Calu3 (cell line): Measurements from ENCODE around the gene ZBTB47. TPM values are rescaled to one million over a fixed set of nuclear protein-coding genes. Genes with fewer than 3 reads are reported as not detected.

Experiments
- BruUV-seq: library from RNA; stranded (reverse); fragments of 400-500 nt; replicated peaks from 2 replicates; lab custom pipeline; 2021; lab: Mats Ljungman, UMichigan
- CTCF ChIA-PET: fragments of 300-600 bp; sonication (Branson Sonifier 250); formaldehyde crosslinking; loops from one replicate; lab custom pipeline; 2022; ENCODE audit warnings: antibody characterized with exemption; lab: Charles Lee
- DNase-seq: peaks from one replicate; pipeline ENCODE4 v3.0.0; 2022
- H3K27ac Mint-ChIP-seq: one replicate; pipeline ENCODE4 v1.8.0; 2022; ENCODE audit warnings: mixed read lengths; ENCODE audit not compliant: unreplicated experiment
- H3K27me3 Mint-ChIP-seq: one replicate; pipeline ENCODE4 v1.8.0; 2022; ENCODE audit warnings: mixed read lengths; ENCODE audit not compliant: unreplicated experiment
- H3K36me3 Mint-ChIP-seq: one replicate; pipeline ENCODE4 v1.8.0; 2022; ENCODE audit warnings: mild to moderate bottlenecking, moderate library complexity, mixed read lengths; ENCODE audit not compliant: insufficient read depth, unreplicated experiment
- H3K4me1 Mint-ChIP-seq: one replicate; pipeline ENCODE4 v1.8.0; 2022; ENCODE audit warnings: mild to moderate bottlenecking, low read depth, mixed read lengths; ENCODE audit not compliant: unreplicated experiment
- H3K4me3 Mint-ChIP-seq: one replicate; pipeline ENCODE4 v1.8.0; 2022; ENCODE audit warnings: mild to moderate bottlenecking, low read depth, moderate library complexity, mixed read lengths; ENCODE audit not compliant: unreplicated experiment
- H3K9me3 Mint-ChIP-seq: one replicate; pipeline ENCODE4 v1.8.0; 2022; ENCODE audit warnings: low read depth, mixed read lengths; ENCODE audit not compliant: unreplicated experiment
- CTCF ChIP-seq: fragments of 200-600 bp; IDR thresholded peaks from one replicate; pipeline ENCODE4 v1.8.0; 2022; ENCODE audit warnings: antibody characterized with exemption; ENCODE audit not compliant: unreplicated experiment
- intact Hi-C: fragments of 100-400 bp; cut with micrococcal nuclease; formaldehyde crosslinking; loops from one replicate; pipeline ENCODE4 v1.10.0; 2022; ENCODE audit not compliant: unreplicated experiment
- total RNA-seq: library from RNA; stranded (reverse); gene quantifications from 2 replicates; pipeline ENCODE4 v1.2.3, GENCODE V29; 2022

The ZBTB47 gene
- total RNA-seq, 1 experiment from 2014 or later = 7.2 TPM

GRCh38 chr3:42668793-42669217 is 15.3 kb downstream of the ZBTB47 start:
- Mint-ChIP-seq H3K4me3 (no peak overlapping the region), H3K4me1 (no peaks in the 10 kb centered on the region), H3K9me3 (no peaks in the 10 kb centered on the region), H3K27me3 (peaks cover 55% of the 10 kb centered on the region), H3K36me3 (no peaks in the 10 kb centered on the region), H3K27ac (no peak overlapping the region)
- no peak for DNase-seq
- TF ChIP-seq CTCF = no peak
- intact Hi-C loops = no loop called here
- no TSS peak for BruUV-seq
- CTCF ChIA-PET = no interaction called here

- CTCF ChIA-PET = interaction anchor here (1.0 kb wide), 1 partner anchor 14 kb away, joined by 3 read pairs; no protein-coding TSS in a partner anchor
These were observed 16.6 kb downstream of the ZBTB47 start for GRCh38 chr3:42670051-42670576.

GRCh38 chr3:42670670-42671069 is 17.2 kb downstream of the ZBTB47 start:
- no peaks in the 10 kb centered on the region for H3K36me3 Mint-ChIP-seq
- H3K27me3 Mint-ChIP-seq = peaks cover 62% of the 10 kb centered on the region
- no peaks in the 10 kb centered on the region for H3K9me3 Mint-ChIP-seq
- no peak overlapping the region for H3K27ac Mint-ChIP-seq
- TF ChIP-seq CTCF = no peak
- CTCF ChIA-PET = no interaction called here
- intact Hi-C loops = no loop called here
- no peak overlapping the region for H3K4me3 Mint-ChIP-seq
- no TSS peak for BruUV-seq
- no peak for DNase-seq
- H3K4me1 Mint-ChIP-seq = no peaks in the 10 kb centered on the region

More at GRCh38 chr3:42670051-42670576, 16.6 kb downstream of the ZBTB47 start:
- no peak overlapping the region for H3K27ac Mint-ChIP-seq
- H3K4me3 Mint-ChIP-seq = no peak overlapping the region
- BruUV-seq = no TSS peak
- no peaks in the 10 kb centered on the region for H3K4me1 Mint-ChIP-seq
- H3K36me3 Mint-ChIP-seq = no peaks in the 10 kb centered on the region
- no peak for TF ChIP-seq CTCF
- H3K9me3 Mint-ChIP-seq = no peaks in the 10 kb centered on the region
- H3K27me3 Mint-ChIP-seq = peaks cover 62% of the 10 kb centered on the region
- no peak for DNase-seq
- intact Hi-C loops = no loop called here

- DNase-seq = no peak
- Mint-ChIP-seq H3K27ac (no peak overlapping the region), H3K4me3 (no peak overlapping the region), H3K36me3 (no peaks in the 10 kb centered on the region), H3K4me1 (no peaks in the 10 kb centered on the region), H3K9me3 (no peaks in the 10 kb centered on the region), H3K27me3 (peaks cover 62% of the 10 kb centered on the region)
- CTCF ChIA-PET = no interaction called here
- TF ChIP-seq CTCF = no peak
- intact Hi-C loops = no loop called here
- no TSS peak for BruUV-seq
These were observed 19.0 kb downstream of the ZBTB47 start for GRCh38 chr3:42672515-42672914.
